Stimulated activated CD4-positive, alpha-beta T cell treated with anti-CD3 and anti-CD28 coated beads, Interleukin-15, amount 100 ng/mL, for 24 hours (primary cell): ENCODE results near the gene DNAJB12.
A peak's percentile ranks its signal among the peaks of the same experiment; 100 is the strongest.
"Not testable (repeated sequence)": the region's sequence is repeated elsewhere in the genome, so short reads cannot be mapped to it uniquely, and the experiment has no call there.

Source experiments
- DNase-seq: peaks from one replicate; pipeline ENCODE4 v3.0.0-alpha.2; 2020

The DNAJB12 gene

DNA sequence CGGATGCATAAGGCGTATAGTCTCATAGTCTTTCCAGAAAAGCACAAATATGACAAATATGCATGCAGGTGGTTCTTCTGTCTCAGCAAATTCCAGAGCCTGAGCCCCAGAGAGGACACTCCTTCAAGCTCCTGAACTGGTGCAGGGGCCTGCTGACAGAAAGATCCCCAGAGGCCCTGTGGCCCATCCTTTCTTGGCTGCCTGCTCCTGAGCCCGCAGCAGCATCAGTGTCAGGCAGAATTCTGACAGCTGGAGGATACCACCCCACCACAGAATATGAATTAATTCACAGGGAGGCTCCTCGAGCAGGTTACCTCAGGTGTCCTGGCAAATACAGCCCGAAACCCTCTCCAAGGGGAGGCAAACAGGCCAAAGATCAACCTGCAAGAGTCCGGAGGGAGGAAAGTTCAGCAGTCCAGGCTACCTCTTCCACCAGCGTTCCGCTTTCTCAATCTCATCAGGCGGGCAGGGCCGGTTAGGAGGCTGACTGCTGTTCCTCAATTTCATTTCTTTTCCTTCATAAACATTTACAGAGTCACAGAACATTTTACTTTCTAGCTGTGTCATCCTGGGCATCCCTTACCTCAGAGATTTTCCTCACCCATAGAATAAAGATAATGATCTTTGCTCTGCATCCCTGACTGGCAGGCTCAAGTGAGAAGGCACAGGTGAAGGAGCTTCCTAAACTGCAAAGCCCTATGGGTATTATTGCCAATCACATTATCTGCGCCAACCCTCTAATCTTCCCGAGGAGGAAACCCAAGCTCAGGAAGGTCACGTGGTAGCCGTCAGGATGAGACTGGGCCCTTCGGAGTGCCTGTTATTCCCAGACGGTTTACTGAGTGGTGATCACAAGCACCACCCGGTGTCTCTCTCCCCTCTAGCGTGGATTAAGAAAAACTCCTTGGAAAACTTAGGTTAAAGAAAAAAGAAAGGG, 1.4 kb downstream of the DNAJB12 start:
- DNase-seq = no peak

- DNase-seq = no peak
These were observed 3.2 kb downstream of the DNAJB12 start for GRCh38 chr10:72351479-72351878.

GRCh38 chr10:72349438-72349837, 5.3 kb downstream of the DNAJB12 start:
- no peak for DNase-seq

GRCh38 chr10:72348282-72348681, 6.4 kb downstream of the DNAJB12 start:
- no peak for DNase-seq

DNA sequence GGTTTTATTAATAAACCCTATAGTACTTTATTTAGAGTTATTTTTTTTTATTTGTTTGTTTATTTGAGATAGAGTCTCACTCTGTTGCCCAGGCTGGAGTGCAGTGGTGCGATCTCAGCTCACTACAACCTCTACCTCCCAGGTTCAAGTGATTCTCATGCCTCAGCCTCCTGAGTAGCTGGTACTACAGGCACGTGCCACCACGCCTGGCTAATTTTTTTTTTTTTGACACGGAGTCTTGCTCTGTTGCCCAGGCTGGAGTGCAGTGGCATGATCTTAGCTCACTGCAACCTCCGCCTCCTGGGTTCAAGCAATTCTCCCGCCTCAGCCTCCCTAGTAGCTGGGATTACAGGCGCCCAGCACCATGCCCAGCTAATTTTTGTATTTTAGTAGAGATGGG, 8.6 kb downstream of the DNAJB12 start:
- DNase-seq = not testable (repeated sequence)

DNA sequence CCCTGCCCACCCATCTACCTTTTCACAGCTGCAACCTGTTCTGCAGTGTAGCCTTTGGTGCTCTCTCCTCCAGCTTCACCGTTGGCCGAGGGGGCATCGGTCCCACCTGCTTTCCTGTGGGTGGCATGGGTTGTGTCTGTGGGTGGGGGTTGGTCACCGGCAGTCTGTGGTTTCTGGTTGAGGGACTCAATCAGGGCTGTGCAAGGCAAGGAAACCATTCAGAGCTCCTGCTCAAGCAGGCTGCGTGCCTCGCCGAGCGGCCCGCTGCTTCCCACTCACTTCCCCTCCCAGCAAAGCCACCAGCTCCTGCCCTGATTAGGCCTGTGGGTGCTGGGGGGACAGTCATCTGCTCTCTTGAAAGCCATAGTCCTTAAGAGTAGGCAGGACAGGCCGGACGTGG, 9.8 kb downstream of the DNAJB12 start:
- peak; percentile 48 for DNase-seq

- DNase-seq = no peak
These were observed 11.8 kb downstream of the DNAJB12 start for GRCh38 chr10:72342911-72343310.

DNA sequence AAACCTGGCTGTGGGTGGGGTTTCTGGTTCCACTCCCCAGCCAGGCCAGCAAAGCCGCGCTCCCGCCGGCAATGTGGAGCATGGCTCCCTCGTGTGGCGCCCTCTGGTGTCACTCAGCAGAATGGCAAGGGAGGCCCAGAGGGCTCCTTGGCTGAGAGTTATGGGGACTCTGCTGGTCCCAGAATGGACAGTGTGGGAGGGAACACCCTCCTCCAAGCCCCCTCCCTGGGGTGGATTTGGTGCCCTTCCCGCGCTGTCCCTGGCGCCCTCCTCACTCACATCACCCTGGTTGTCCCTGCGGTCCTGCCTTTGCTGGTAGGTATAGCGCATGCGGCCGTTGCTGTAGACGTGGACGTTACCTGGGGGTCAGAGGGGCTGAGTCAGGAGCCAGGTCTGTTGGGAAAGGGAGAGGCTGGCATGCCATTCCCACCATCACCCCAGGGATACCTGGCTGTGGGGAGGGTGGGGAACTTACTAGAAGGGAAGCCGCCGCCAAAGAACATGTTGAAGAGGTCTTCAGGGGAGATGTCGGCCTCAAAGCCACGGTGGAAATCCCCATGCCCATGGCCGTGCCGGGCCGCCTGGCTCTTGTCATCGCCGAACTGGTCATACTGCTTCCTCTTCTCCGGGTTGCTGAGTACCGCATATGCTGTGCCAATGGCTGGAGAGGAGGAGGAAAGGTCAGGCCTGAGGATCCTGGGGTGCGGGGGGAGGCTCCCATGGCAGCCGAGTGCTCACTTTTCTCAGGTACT, 14.0 kb downstream of the DNAJB12 start:
- peak; percentile 85 for DNase-seq

DNA sequence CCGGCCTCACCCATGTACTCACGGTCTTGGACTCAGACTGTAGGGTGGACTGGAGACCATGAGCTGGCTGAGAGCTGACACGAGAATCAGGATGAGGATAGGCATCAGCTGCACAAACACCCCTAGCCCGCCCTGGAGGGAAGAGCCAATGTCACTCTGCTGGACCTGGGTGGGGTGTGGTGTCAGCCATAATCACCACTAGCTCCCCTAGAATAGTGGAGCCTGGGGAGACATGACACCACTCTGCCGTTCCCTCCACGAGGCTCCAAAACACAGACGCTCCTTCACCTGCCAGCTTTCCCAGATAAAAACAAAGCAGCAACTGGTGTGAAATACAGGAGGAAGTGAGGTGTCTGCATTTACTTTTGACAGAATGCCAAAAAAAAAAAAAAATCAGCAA, 16.5 kb downstream of the DNAJB12 start:
- no peak for DNase-seq

GRCh38 chr10:72337722-72338121, 17.0 kb downstream of the DNAJB12 start:
- no peak for DNase-seq

DNA sequence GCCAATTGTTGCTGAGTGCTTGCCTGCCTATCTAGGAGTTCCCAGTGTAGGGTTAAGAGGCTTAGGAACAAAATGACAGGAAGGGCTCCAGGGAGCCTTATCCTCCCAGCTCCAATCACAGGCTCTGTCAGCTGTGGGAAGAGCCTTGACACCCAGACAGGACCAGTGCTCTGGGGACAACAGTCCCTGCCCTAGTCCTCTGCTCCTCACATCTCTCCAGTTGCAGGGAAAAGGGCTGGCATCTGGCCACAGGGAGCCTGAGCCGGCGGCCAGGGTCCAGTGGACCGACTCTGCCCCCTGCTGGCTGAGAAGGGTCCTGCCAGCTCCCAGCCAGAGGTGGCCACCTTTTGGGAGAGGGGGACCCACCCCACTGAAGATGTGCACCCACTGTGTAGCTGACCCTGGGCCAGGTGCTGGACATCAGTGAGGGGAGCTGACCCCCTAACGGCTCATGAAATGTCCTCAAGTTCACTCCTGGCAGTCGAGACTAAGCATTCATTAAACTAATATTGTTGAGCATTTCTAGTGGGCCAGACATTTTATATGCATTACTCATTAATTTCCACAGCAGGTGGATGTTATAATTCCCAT, 17.6 kb downstream of the DNAJB12 start:
- DNase-seq = peak; percentile 79

GRCh38 chr10:72336259-72337038, 18.3 kb downstream of the DNAJB12 start:
- DNase-seq = no peak

DNA sequence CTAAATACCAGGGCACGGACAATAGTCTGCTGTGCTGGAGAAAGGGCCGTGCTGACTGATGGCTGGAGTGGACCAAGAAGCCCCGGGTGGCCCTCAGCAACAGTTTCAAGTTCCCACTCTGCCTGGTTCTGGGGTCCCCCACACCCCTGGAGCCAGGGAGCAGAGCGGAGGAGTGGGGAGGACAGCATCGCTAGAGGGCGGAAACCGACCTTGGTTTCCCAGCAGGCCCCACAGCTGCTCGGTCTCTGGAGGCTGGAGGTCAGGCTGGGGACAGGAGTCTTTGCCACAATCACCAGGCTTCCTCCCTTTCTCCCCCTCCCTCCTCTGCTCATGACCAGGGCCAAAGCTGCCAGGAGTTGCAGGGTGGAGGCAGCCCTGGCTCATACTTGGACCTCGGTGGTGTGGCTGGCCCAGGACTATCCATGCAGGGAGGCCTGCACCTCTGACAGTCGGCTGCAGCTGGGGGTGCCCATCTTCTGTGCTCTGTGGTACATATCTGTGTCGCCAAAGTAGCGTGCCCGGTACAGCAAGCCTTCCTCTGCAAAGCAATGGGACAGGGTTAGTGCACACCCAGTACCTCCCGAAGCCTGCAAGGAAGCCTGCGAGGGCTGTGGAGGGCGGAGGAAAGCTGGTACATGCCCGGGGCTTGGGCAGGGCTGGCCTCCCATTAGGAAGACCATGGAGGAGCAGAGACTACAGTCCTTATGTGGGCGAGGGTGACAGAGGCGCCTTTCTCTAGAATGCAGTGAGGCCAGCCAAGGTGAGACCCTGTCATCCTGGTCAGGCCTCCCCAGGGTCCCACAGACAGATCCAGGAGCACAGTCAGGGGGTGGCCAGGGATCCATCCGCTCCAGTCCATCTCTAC, 19.1 kb downstream of the DNAJB12 start:
- peak; percentile 61 for DNase-seq

GRCh38 chr10:72334825-72335393, 19.8 kb downstream of the DNAJB12 start:
- peak; percentile 91 for DNase-seq

GRCh38 chr10:72334196-72334824, 20.4 kb downstream of the DNAJB12 start:
- no peak for DNase-seq

- no peak for DNase-seq
These were observed 21.4 kb downstream of the DNAJB12 start for GRCh38 chr10:72333112-72334015.

DNA sequence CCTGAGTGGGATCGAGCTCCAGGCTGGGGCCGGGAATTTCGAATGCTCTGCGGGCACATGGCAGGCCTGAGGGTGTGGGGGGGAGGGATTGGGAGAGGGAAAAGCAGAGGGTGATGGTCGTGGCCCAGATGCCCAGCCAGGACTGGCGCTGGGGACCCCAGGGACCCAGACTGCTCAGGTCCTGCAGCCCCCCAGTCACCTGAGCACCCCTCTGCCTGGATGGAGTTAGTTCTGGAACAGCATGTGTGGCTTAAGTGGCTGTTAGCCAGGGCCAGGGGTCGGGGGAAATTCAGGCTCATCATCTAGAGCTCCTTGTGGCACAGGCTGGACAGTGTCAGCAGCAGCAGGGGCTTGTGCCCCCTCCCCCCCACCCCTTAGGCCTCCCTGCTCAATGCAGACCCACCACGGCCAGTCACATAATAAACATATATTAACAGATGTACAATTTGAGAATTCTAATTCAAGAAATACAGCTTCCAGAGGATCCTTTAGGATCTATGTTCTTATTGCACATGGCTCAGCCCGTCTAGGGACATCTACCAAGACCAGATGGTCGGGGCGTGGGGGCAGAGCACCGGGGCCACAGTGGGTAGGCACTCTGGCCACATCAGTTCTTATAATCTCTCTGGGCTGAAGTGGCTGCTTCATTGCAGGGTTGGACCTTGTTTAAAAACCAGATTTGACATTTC, 22.2 kb downstream of the DNAJB12 start:
- no peak for DNase-seq

GRCh38 chr10:72331575-72332422, 22.9 kb downstream of the DNAJB12 start:
- DNase-seq = peak; percentile 94
